GM11168 (cell line): Measurements from ENCODE around the gene FAM3C.
"Not testable (repeated sequence)": the region's sequence is repeated elsewhere in the genome, so short reads cannot be mapped to it uniquely, and the experiment has no call there.

Experiments
- in situ Hi-C: fragments of 300-500 bp; cut with MboI; formaldehyde crosslinking; loops from one replicate; pipeline ENCODE4 v1.12.0; 2022; ENCODE audit warnings: low sequenced_read_pairs; ENCODE audit not compliant: unreplicated experiment

Gene FAM3C

GRCh38 chr7:121395961-121396757 lies at the start of gene FAM3C:
FAM3C (minus strand) TSS chr7:121396308; CDS start chr7:121382969, 13,339 bp downstream.
- in situ Hi-C loops: loop anchor here (10.0 kb wide), 1 partner anchor 149 kb away; no protein-coding TSS in a partner anchor

GRCh38 chr7:121442845-121443244 lies 46.7 kb upstream of the FAM3C start:
- in situ Hi-C loops: no loop called here

- in situ Hi-C loops: no loop called here
These were observed 44.9 kb upstream of the FAM3C start for GRCh38 chr7:121440857-121441503.

- in situ Hi-C loops: not testable (repeated sequence)
These were observed 42.2 kb upstream of the FAM3C start for GRCh38 chr7:121438043-121438955.

GRCh38 chr7:121437470-121437869 lies 41.4 kb upstream of the FAM3C start:
- in situ Hi-C loops: no loop called here

GRCh38 chr7:121436688-121437087 lies 40.6 kb upstream of the FAM3C start:
- in situ Hi-C loops: no loop called here

GRCh38 chr7:121436136-121436535 lies 40.0 kb upstream of the FAM3C start:
- in situ Hi-C loops: no loop called here

GRCh38 chr7:121433775-121434174 lies 37.7 kb upstream of the FAM3C start:
- in situ Hi-C loops: no loop called here

GRCh38 chr7:121432486-121432885 lies 36.4 kb upstream of the FAM3C start:
- in situ Hi-C loops: not testable (repeated sequence)

- in situ Hi-C loops: no loop called here
These were observed 35.9 kb upstream of the FAM3C start for GRCh38 chr7:121431996-121432395.

- in situ Hi-C loops: no loop called here
These were observed 35.4 kb upstream of the FAM3C start for GRCh38 chr7:121431389-121431995.

- in situ Hi-C loops: no loop called here
These were observed 34.5 kb upstream of the FAM3C start for GRCh38 chr7:121430558-121430957.

- in situ Hi-C loops: no loop called here
These were observed 33.7 kb upstream of the FAM3C start for GRCh38 chr7:121429798-121430197.

GRCh38 chr7:121428855-121429489 lies 32.9 kb upstream of the FAM3C start:
- in situ Hi-C loops: no loop called here

GRCh38 chr7:121421743-121422142 lies 25.6 kb upstream of the FAM3C start:
- in situ Hi-C loops: not testable (repeated sequence)

- in situ Hi-C loops: no loop called here
These were observed 24.9 kb upstream of the FAM3C start for GRCh38 chr7:121420976-121421375.

GRCh38 chr7:121419201-121420148 lies 23.4 kb upstream of the FAM3C start:
- in situ Hi-C loops: no loop called here

GRCh38 chr7:121416533-121416932 lies 20.4 kb upstream of the FAM3C start:
- in situ Hi-C loops: no loop called here

GRCh38 chr7:121414436-121414835 lies 18.3 kb upstream of the FAM3C start:
- in situ Hi-C loops: no loop called here
